GM18499 (cell line): Measurements from ENCODE around the gene DYNC2I2.
"Not testable (repeated sequence)": the region's sequence is repeated elsewhere in the genome, so short reads cannot be mapped to it uniquely, and the experiment has no call there.

ENCODE experiments used
- ATAC-seq: cut with Tn5 transposase; IDR thresholded peaks from one replicate; pipeline ENCODE4 v1.9.1; 2021; ENCODE audit warnings: moderate number of reproducible peaks; ENCODE audit not compliant: insufficient read depth, unreplicated experiment

DYNC2I2 gene

GRCh38 chr9:128687453-128687852, 30.8 kb upstream of the DYNC2I2 start:
- no peak for ATAC-seq

- no peak for ATAC-seq
These were observed 29.2 kb upstream of the DYNC2I2 start for GRCh38 chr9:128685636-128686489.

GRCh38 chr9:128684325-128685199, 27.9 kb upstream of the DYNC2I2 start:
- no peak for ATAC-seq

- ATAC-seq: no peak
These were observed 27.3 kb upstream of the DYNC2I2 start for GRCh38 chr9:128684065-128684324.

- no peak for ATAC-seq
These were observed 26.9 kb upstream of the DYNC2I2 start for GRCh38 chr9:128683340-128684064.

- ATAC-seq: no peak
These were observed 21.1 kb upstream of the DYNC2I2 start for GRCh38 chr9:128677794-128678193.

- no peak for ATAC-seq
These were observed 18.7 kb upstream of the DYNC2I2 start for GRCh38 chr9:128675382-128675781.

GRCh38 chr9:128669786-128670185, 13.1 kb upstream of the DYNC2I2 start:
- no peak for ATAC-seq

- not testable (repeated sequence) for ATAC-seq
These were observed 9.9 kb upstream of the DYNC2I2 start for GRCh38 chr9:128666481-128666941.

GRCh38 chr9:128657796-128658195, 1.1 kb upstream of the DYNC2I2 start:
- ATAC-seq: no peak

- ATAC-seq: no peak
These were observed 677 bp upstream of the DYNC2I2 start for GRCh38 chr9:128657344-128657704.

GRCh38 chr9:128654481-128654880, 2.2 kb downstream of the DYNC2I2 start:
- ATAC-seq: no peak

GRCh38 chr9:128653908-128654307, 2.7 kb downstream of the DYNC2I2 start:
- no peak for ATAC-seq

- no peak for ATAC-seq
These were observed 4.8 kb downstream of the DYNC2I2 start for GRCh38 chr9:128651798-128652197.

GRCh38 chr9:128648206-128648605, 8.4 kb downstream of the DYNC2I2 start:
- ATAC-seq: not testable (repeated sequence)

- ATAC-seq: no peak
These were observed 12.9 kb downstream of the DYNC2I2 start for GRCh38 chr9:128643519-128644300.

GRCh38 chr9:128642675-128643245, 13.9 kb downstream of the DYNC2I2 start:
- ATAC-seq: no peak

- no peak for ATAC-seq
These were observed 16.0 kb downstream of the DYNC2I2 start for GRCh38 chr9:128640603-128641002.

- no peak for ATAC-seq
These were observed 18.1 kb downstream of the DYNC2I2 start for GRCh38 chr9:128638580-128638979.

GRCh38 chr9:128637656-128638055, 19.0 kb downstream of the DYNC2I2 start:
- no peak for ATAC-seq
